Choroid plexus epithelial cell (primary cell): Measurements from ENCODE around the gene UNC45A.

ENCODE experiments used
- DNase-seq: peaks from one replicate; pipeline ENCODE4 v3.0.0-alpha.2; 2010; ENCODE audit warnings: low read depth
- H3K4me3 ChIP-seq: 2 replicates; pipeline ENCODE4 v1.5.1; 2011; ENCODE audit warnings: low read depth, mild to moderate bottlenecking, control low read depth, low read length, moderate library complexity
- CTCF ChIP-seq: conservative IDR thresholded peaks from 2 replicates; pipeline ENCODE4 v1.5.1; 2011; ENCODE audit warnings: low read depth, mild to moderate bottlenecking, control low read depth, inconsistent platforms, low read length, moderate library complexity

Gene UNC45A

GRCh38 chr15:90998737-90999136 is 63.7 kb downstream of the UNC45A start:
- DNase-seq, result no peak
- no peak overlapping the region for H3K4me3 ChIP-seq
- TF ChIP-seq CTCF, result no peak

- H3K4me3 ChIP-seq, result no peak overlapping the region
- no peak for TF ChIP-seq CTCF
- no peak for DNase-seq
These were observed 66.1 kb downstream of the UNC45A start for GRCh38 chr15:91001209-91001608.
